HG03571 (cell line): ENCODE results near the gene IFNW1.
"Not testable (repeated sequence)": the region's sequence is repeated elsewhere in the genome, so short reads cannot be mapped to it uniquely, and the experiment has no call there.

ENCODE experiments used
- ATAC-seq: cut with Tn5 transposase; IDR thresholded peaks from one replicate; pipeline ENCODE4 v1.9.1; 2021; ENCODE audit not compliant: unreplicated experiment

IFNW1 gene

GRCh38 chr9:21141427-21141882, at the start of gene IFNW1:
IFNW1 (minus strand) TSS chr9:21141832; CDS start chr9:21141570, 262 bp downstream.
- ATAC-seq = no peak

GRCh38 chr9:21187487-21187886, 45.9 kb upstream of the IFNW1 start, which contains the start of gene IFNA4:
IFNA4 (minus strand) TSS chr9:21187587; CDS start chr9:21187531, 56 bp downstream.
- ATAC-seq = not testable (repeated sequence)

GRCh38 chr9:21182810-21183736, 41.4 kb upstream of the IFNW1 start:
- peak; percentile 82 for ATAC-seq

- ATAC-seq = no peak
Measured at GRCh38 chr9:21174671-21175070, 33.0 kb upstream of the IFNW1 start.

- no peak for ATAC-seq
Measured at GRCh38 chr9:21172156-21172555, 30.5 kb upstream of the IFNW1 start.

- no peak for ATAC-seq
Measured at GRCh38 chr9:21171351-21171750, 29.7 kb upstream of the IFNW1 start.

GRCh38 chr9:21166560-21166959, 24.9 kb upstream of the IFNW1 start, which contains the start of gene IFNA21:
IFNA21 (minus strand) TSS chr9:21166660; CDS start chr9:21166612, 48 bp downstream.
- ATAC-seq = not testable (repeated sequence)

- ATAC-seq = no peak
Measured at GRCh38 chr9:21165516-21165915, 23.9 kb upstream of the IFNW1 start.

GRCh38 chr9:21160178-21160577, 18.5 kb upstream of the IFNW1 start:
- ATAC-seq = peak; percentile 89

GRCh38 chr9:21155501-21155900, 13.9 kb upstream of the IFNW1 start:
- ATAC-seq = no peak

- peak; percentile 89 for ATAC-seq
Measured at GRCh38 chr9:21154018-21154608, 12.5 kb upstream of the IFNW1 start.

GRCh38 chr9:21153336-21154017, 11.8 kb upstream of the IFNW1 start:
- ATAC-seq = peak; percentile 17

- ATAC-seq = peak; percentile 69
Measured at GRCh38 chr9:21144603-21145002, 3.0 kb upstream of the IFNW1 start.

- no peak for ATAC-seq
Measured at GRCh38 chr9:21137020-21137419, 4.6 kb downstream of the IFNW1 start.

GRCh38 chr9:21135736-21136135, 5.9 kb downstream of the IFNW1 start:
- no peak for ATAC-seq

GRCh38 chr9:21128186-21128585, 13.4 kb downstream of the IFNW1 start:
- ATAC-seq = not testable (repeated sequence)

- peak; percentile 79 for ATAC-seq
Measured at GRCh38 chr9:21121595-21122251, 19.9 kb downstream of the IFNW1 start.

GRCh38 chr9:21121079-21121478, 20.6 kb downstream of the IFNW1 start:
- no peak for ATAC-seq

GRCh38 chr9:21119093-21119770, 22.4 kb downstream of the IFNW1 start:
- ATAC-seq = no peak

- no peak for ATAC-seq
Measured at GRCh38 chr9:21114311-21114710, 27.3 kb downstream of the IFNW1 start.
